ENCODE results near the gene ATP5MC3. TPM values are rescaled to one million over a fixed set of nuclear protein-coding genes. Genes with fewer than 3 reads are reported as not detected.

Gene ATP5MC3
- total and polyA plus RNA-seq, 2 experiments from 2014 or later = 185 to 557 TPM

GRCh38 chr2:175143191-175143590 lies 38.3 kb downstream of the ATP5MC3 start:
- DNase-seq (ENCODE audit: low spot score) (no peak), ATAC-seq (no peak)
- Histone ChIP-seq H3K79me2 (replicated peaks; ENCODE audit: insufficient read depth) (peaks cover 96% of the 10 kb centered on the region), H3K4me1 (ENCODE audit: insufficient read depth) (no peaks in the 10 kb centered on the region), H3K27ac (ENCODE audit: low read depth) (no peak overlapping the region; the same call in 1 of the 2 replicates), H3K4me3 (no peak overlapping the region), H2AFZ (no peak overlapping the region), H3K27me3 (ENCODE audit: insufficient read depth) (no peaks in the 10 kb centered on the region), H3F3A (replicated peaks; ENCODE audit: low read depth) (no peaks in the 10 kb centered on the region), H3K9me2 (ENCODE audit: insufficient read depth) (no peaks in the 10 kb centered on the region), H3K36me3 (ENCODE audit: insufficient read depth) (no peaks in the 10 kb centered on the region), H4K20me1 (replicated peaks; ENCODE audit: insufficient read depth) (peaks cover 36% of the 10 kb centered on the region), H3K4me2 (no peak overlapping the region)
- Mint-ChIP-seq H3K27ac (no peak overlapping the region), H3K27me3 (ENCODE audit: insufficient read depth, low read depth, poor library complexity) (no peaks in the 10 kb centered on the region), H3K36me3 (ENCODE audit: low read depth) (peaks cover 15% of the 10 kb centered on the region; the same call in 2 of the 3 replicates), H3K4me1 (no peaks in the 10 kb centered on the region), H3K4me3 (no peak overlapping the region), H3K9me3 (no peaks in the 10 kb centered on the region)
- no peak for TF ChIP-seq CTCF (conservative IDR thresholded peaks at IDR 0.05; ENCODE audit: low read depth in 2 of 2)
- TF ChIP-seq POLR2AphosphoS5 (IDR thresholded peaks at IDR 0.05; ENCODE audit: low read depth) = no peak

GRCh38 chr2:175140332-175140731 lies 41.2 kb downstream of the ATP5MC3 start:
- Histone ChIP-seq H3K4me1 (ENCODE audit: insufficient read depth) (peaks cover 16% of the 10 kb centered on the region; the same call in 1 of the 2 replicates), H3K36me3 (ENCODE audit: insufficient read depth) (no peaks in the 10 kb centered on the region), H3K27ac (ENCODE audit: low read depth) (no peak overlapping the region), H3K27me3 (ENCODE audit: insufficient read depth) (no peaks in the 10 kb centered on the region), H4K20me1 (replicated peaks; ENCODE audit: insufficient read depth) (peaks cover 28% of the 10 kb centered on the region), H2AFZ (no peak overlapping the region), H3K79me2 (replicated peaks; ENCODE audit: insufficient read depth) (peaks cover 89% of the 10 kb centered on the region), H3K4me3 (no peak overlapping the region), H3K9me2 (ENCODE audit: insufficient read depth) (no peaks in the 10 kb centered on the region), H3F3A (replicated peaks; ENCODE audit: low read depth) (no peaks in the 10 kb centered on the region), H3K4me2 (no peak overlapping the region)
- Mint-ChIP-seq H3K9me3 (no peaks in the 10 kb centered on the region), H3K27me3 (ENCODE audit: insufficient read depth, low read depth, poor library complexity) (no peaks in the 10 kb centered on the region), H3K4me3 (no peak overlapping the region), H3K4me1 (peaks cover 21% of the 10 kb centered on the region), H3K36me3 (ENCODE audit: low read depth) (peaks cover 15% of the 10 kb centered on the region; the same call in 2 of the 3 replicates), H3K27ac (no peak overlapping the region)
- DNase-seq (ENCODE audit: low spot score) = no peak
- TF ChIP-seq ZNF462 (CRISPR knock-in tag; IDR thresholded peaks at IDR 0.05) (no peak), ZNF114 (CRISPR knock-in tag; IDR thresholded peaks at IDR 0.05) (no peak), CREB1 (CRISPR knock-in tag; IDR thresholded peaks at IDR 0.05; ENCODE audit: low read depth) (no peak), EZH2 (IDR thresholded peaks at IDR 0.05; ENCODE audit: low read depth, unreplicated experiment) (no peak), POLR2AphosphoS5 (IDR thresholded peaks at IDR 0.05; ENCODE audit: low read depth) (no peak), EZH2phosphoT487 (IDR thresholded peaks at IDR 0.05; ENCODE audit: unreplicated experiment) (no peak), STAT1 (IDR thresholded peaks at IDR 0.05; ENCODE audit: unreplicated experiment) (no peak), NANOG (IDR thresholded peaks at IDR 0.05; ENCODE audit: borderline replicate concordance) (no peak), ETS1 (IDR thresholded peaks at IDR 0.05) (no peak), CTCF (conservative IDR thresholded peaks at IDR 0.05; ENCODE audit: low read depth in 2 of 2) (no peak)
- ATAC-seq = no peak

Data from GM23338 (cell line).